AG09319 (cell line): ENCODE results near the gene WNT9A.

Experiments used
- DNase-seq: peaks from one replicate; pipeline ENCODE4 v3.0.0-alpha.2; 2010; ENCODE audit warnings: low read depth; ENCODE audit errors: extremely low read depth
- CTCF ChIP-seq: IDR thresholded peaks from 2 replicates; pipeline ENCODE4 v1.5.1; 2011; ENCODE audit warnings: low read depth, mild to moderate bottlenecking, inconsistent platforms, low read length, moderate library complexity

The WNT9A gene

DNA sequence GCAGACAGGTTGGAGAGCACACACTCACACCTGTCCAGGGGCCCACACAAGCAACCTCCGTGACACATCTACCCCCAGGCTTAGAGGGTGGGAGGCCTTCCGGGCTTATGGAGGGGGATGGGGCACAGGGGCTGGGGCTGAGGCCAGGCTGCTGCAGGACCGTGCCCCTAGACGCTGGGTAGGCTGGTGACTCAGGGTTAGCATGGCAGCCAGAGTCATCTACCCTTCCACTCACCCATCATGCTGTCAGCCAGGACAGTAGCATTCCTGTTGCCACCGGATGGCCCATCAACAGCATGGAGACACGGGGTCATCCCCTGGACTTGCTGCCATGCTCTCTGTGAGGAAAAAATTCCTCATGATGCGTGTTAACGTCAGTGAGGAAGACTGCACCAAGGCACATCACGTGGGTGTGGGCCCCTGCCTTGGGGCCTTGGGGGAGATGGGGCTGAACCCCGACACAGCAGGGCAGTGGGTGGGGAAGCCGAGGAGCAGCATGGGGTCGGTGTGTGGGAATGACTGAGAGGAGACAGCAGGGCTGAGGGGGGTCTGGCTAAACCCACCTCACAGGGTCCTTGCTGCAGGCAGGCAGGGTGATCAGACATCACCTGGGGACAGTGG lies 52.8 kb downstream of the WNT9A start:
- no peak for DNase-seq
- no peak for TF ChIP-seq CTCF

- no peak for TF ChIP-seq CTCF
- no peak for DNase-seq
Measured at GRCh38 chr1:227893949-227894721, 53.6 kb downstream of the WNT9A start.

DNA sequence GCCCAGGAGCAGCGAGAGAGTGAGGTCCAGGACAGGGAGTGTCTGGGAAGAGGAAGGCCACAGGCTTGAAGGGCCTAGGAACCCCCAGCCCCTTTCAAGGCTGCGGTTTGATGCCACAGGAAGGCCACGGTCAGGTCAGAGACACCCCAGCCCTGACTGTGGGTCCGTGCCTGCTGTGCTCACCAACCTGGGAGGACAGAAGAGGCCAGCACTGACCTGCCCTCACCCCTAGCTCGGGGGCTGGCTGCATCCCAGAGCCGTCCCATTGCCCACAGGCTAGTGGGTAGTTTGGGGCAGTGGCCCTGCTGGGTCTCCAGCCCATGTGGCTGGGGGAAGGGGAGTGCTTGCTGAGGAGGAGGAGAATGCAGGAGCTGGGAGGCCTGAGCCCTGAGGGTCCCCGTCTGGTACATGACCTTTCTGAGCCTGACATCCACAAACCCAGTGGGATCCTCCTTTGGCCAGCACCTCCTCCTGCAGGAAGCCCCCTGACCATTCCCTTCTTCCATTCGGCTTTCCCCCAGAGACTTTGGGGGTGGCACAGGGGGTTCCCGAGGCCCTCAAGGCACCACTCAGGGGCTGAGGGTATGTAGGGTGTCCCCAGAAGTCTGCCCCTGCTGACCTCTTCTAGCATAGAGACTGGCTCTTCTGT lies 54.3 kb downstream of the WNT9A start:
- no peak for TF ChIP-seq CTCF
- no peak for DNase-seq

DNA sequence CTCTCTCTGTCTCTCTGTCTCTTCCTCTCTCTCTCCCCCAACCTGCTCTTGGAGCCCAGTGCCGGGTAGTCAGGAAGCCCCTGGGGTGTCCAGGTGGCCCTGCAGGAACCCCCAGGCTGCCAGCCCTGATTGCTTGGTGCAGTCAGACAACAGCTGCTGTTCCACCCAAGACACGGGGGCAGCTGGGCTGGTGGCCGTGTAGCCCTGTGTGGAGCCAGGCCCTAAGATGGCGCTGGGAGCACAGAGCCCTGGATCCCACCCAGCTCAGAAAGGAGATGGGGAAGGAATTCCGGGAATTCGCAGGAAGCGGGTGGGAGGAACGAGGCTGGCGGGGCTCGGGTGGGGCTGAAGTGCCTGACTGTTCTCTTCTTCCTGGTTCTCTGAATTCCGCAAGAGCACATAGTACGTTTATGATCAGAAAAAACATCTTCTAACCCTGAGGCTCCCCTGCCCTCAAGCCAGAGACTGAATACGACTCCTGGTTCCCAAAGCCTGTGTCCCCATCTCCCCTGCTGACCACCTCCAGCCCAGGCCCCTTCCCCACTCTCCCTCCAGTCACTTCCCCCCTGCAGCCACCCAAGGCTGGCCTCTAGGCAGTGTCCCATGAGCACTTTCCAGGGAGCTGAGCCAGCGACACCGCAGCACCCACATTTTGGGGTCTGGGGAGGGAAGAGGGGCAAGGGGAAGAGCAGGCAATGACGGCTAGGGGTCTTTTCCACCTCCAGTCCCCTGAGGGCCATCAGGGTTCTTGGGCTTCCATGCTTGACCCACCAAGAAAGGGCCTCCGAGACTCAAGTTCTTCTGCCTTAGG lies 55.0 kb downstream of the WNT9A start:
- no peak for TF ChIP-seq CTCF
- DNase-seq, result no peak

DNA sequence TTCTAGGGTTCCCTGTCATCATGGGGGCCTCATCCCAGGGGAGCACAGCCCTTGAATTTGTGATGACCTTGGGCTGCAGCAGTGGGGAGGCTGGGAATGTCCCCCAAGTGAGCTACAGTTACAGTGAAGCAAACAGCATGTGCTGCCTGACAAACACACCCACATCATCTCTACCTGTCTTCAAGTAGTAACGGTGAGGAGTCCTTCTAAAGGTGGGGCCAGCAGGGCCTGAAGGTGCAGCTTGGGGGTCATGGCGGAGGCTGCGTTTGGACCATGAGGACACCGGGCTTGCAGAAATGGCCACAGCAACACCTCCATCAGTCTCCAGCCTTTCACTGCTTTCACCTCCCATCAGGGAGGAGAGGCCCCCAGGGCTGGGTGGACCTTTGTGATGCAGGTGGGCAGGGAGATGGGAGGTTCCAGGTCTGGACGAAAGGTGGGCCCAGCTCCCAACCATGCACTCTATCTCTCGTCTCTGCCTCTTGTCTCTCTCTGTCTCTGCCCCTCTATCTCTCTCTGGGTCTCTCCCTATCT lies 55.7 kb downstream of the WNT9A start:
- DNase-seq, result no peak

GRCh38 chr1:227891223-227891954 lies 56.3 kb downstream of the WNT9A start:
- TF ChIP-seq CTCF, result no peak

More for the DNA sequence above, 55.7 kb downstream of the WNT9A start:
- TF ChIP-seq CTCF, result no peak

More at GRCh38 chr1:227891223-227891954, 56.3 kb downstream of the WNT9A start:
- no peak for DNase-seq
